ENCODE data around the gene PEAK1. TPM values are rescaled to one million over a fixed set of nuclear protein-coding genes. Genes with fewer than 3 reads are reported as not detected.

The PEAK1 gene
- total RNA-seq, 2 experiments from 2014 or later = 6.0 to 10.8 TPM

DNA sequence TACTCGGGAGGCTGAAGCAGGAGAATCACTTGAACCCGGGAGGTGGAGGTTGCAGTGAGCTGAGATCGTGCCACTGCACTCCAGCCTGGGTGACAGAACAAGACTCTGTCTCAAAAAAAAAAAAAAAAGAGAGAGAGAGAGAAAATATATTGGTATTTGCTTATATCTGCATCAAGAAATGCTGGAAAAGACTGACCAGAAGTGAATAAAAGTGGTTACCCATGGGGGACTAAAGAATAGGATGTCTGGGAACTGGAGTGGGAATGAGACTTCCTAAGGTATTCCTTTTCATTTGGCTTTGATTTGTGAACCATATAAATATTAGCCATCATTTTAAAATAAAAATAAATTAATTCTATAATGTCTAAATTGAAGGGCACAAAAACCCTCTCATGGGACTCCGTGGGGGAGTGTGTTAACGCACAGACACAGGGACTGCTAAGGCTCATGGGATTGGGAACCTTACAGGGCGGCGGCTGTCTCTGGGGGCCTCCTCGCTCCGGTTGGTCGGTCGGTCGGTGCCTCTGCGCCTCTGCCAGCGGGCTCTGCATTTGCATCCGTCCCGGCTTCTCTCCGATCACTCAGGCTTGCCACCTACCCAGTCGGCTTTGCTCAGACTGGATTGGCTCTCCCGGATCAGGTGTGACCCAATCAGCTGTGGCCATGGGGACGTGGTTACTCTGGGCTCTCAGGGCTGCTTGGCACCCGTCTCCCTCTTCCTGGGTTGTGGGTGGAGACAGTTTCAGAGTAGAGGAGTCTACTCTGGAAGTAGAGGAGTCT is 336.3 kb downstream of the PEAK1 start:
- no peaks in the 10 kb centered on the region for H3K9me3 ChIP-seq (ENCODE audit: low read length)
- H3K27ac ChIP-seq (ENCODE audit: low read depth, low read length, poor library complexity, severe bottlenecking) = peak overlapping the region; percentile 4
- H2AFZ ChIP-seq (ENCODE audit: low read length) = peak overlapping the region; percentile 90
- H3K4me2 ChIP-seq (ENCODE audit: low read length) = peak overlapping the region; percentile 67
- POLR2A ChIA-PET = no interaction called here
- no peaks in the 10 kb centered on the region for H3K9me2 ChIP-seq (ENCODE audit: insufficient read depth, low read length)
- no peak for TF ChIP-seq EZH2phosphoT487 (IDR thresholded peaks at IDR 0.05; ENCODE audit: borderline replicate concordance, low read depth, low read length)
- no peak for TF ChIP-seq CTCF (conservative IDR thresholded peaks at IDR 0.05; ENCODE audit: low read length)
- intact Hi-C loops (cut with micrococcal nuclease; ENCODE audit: unreplicated experiment) = no loop called here
- no peaks in the 10 kb centered on the region for H3K36me3 ChIP-seq (ENCODE audit: insufficient read depth, low read length)
- H3K4me1 ChIP-seq (ENCODE audit: insufficient read depth, low read length, poor library complexity, severe bottlenecking) = peaks cover 17% of the 10 kb centered on the region
- H3K4me3 ChIP-seq (ENCODE audit: low read depth, low read length, poor library complexity, severe bottlenecking) = peak overlapping the region; percentile 48
- BruUV-seq (replicated peaks) = no TSS peak
- H3K79me2 ChIP-seq (ENCODE audit: insufficient read depth, low read depth, low read length) = no peaks in the 10 kb centered on the region
- H4K20me1 ChIP-seq (ENCODE audit: insufficient read depth, low read length) = no peaks in the 10 kb centered on the region
- CTCF ChIA-PET (ENCODE audit: unreplicated experiment) = interaction anchor here (0.5 kb wide), 1 partner anchor 14 kb away, joined by 3 read pairs; no protein-coding TSS in a partner anchor
- DNase-seq (ENCODE audit: low spot score) = peak; percentile 87

DNA sequence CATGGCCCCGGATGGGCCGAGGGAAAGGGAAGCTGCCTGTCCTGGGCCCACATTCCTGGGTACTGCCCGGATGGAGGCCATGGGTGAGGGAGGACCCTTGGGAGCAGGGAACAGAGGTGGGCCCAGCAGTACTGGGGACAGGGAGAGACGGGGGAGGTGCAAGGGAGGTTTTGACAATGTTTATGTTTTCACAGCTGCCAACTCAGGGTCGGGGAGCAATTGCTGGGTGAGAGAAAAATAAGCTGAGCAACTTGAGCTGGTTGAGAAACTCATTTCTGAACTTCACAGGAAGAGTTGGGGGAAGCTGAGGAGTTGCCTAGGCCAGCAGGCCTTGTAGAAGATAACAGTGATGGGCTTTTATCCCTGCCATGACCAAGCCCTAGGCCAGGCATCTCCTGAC is 337.9 kb downstream of the PEAK1 start:
- Histone ChIP-seq H3K4me3 (ENCODE audit: low read depth, low read length, poor library complexity, severe bottlenecking) (no peak overlapping the region), H3K4me2 (ENCODE audit: low read length) (no peak overlapping the region), H3K9me2 (ENCODE audit: insufficient read depth, low read length) (no peaks in the 10 kb centered on the region), H4K20me1 (ENCODE audit: insufficient read depth, low read length) (no peaks in the 10 kb centered on the region), H3K4me1 (ENCODE audit: insufficient read depth, low read length, poor library complexity, severe bottlenecking) (peaks cover 17% of the 10 kb centered on the region), H2AFZ (ENCODE audit: low read length) (no peak overlapping the region), H3K27ac (ENCODE audit: low read depth, low read length, poor library complexity, severe bottlenecking) (no peak overlapping the region), H3K36me3 (ENCODE audit: insufficient read depth, low read length) (no peaks in the 10 kb centered on the region), H3K79me2 (ENCODE audit: insufficient read depth, low read depth, low read length) (no peaks in the 10 kb centered on the region), H3K9me3 (ENCODE audit: low read length) (no peaks in the 10 kb centered on the region)
- DNase-seq (ENCODE audit: low spot score) = no peak
- TF ChIP-seq EZH2phosphoT487 (IDR thresholded peaks at IDR 0.05; ENCODE audit: borderline replicate concordance, low read depth, low read length) = no peak
- no peak for TF ChIP-seq CTCF (conservative IDR thresholded peaks at IDR 0.05; ENCODE audit: low read length)
- intact Hi-C loops (cut with micrococcal nuclease; ENCODE audit: unreplicated experiment) = no loop called here
- BruUV-seq (replicated peaks) = no TSS peak
- ChIA-PET POLR2A (no interaction called here), CTCF (ENCODE audit: unreplicated experiment) (no interaction called here)

DNA sequence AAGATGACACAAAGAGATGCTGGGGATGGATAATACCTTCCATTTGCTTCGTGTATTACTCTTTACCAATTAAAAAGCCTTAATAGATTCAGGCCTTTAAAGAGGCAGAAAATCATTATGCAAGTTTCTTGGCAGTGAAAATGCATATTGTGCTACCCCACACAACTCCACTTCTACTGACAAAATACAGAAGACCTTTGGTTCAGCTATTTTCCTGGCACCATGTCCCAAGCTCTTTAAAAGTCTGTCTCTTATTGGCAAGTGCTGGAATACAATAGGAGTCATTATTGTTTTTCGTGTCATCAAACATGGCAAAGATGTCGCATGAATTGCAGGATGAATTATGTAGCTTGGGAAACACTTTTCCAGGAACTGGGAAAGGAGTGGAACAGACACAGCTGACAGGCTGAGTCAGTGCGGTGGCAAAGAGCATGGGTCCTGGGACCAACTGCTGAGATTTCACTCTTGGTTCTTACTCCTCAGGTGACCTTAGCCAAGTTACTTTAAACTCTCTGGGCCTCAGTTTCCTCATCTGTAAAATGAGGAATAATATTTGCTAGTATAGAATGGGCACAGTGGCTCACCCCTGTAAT is 343.5 kb downstream of the PEAK1 start:
- no peaks in the 10 kb centered on the region for H3K36me3 ChIP-seq (ENCODE audit: insufficient read depth, low read length)
- H3K4me1 ChIP-seq (ENCODE audit: insufficient read depth, low read length, poor library complexity, severe bottlenecking) = peaks cover 2% of the 10 kb centered on the region
- no peaks in the 10 kb centered on the region for H4K20me1 ChIP-seq (ENCODE audit: insufficient read depth, low read length)
- no peaks in the 10 kb centered on the region for H3K79me2 ChIP-seq (ENCODE audit: insufficient read depth, low read depth, low read length)
- no peak overlapping the region for H3K4me3 ChIP-seq (ENCODE audit: low read depth, low read length, poor library complexity, severe bottlenecking)
- intact Hi-C loops (cut with micrococcal nuclease; ENCODE audit: unreplicated experiment) = no loop called here
- no peak for DNase-seq (ENCODE audit: low spot score)
- BruUV-seq (replicated peaks) = no TSS peak
- H3K4me2 ChIP-seq (ENCODE audit: low read length) = no peak overlapping the region
- TF ChIP-seq CTCF (conservative IDR thresholded peaks at IDR 0.05; ENCODE audit: low read length) (no peak), EZH2phosphoT487 (IDR thresholded peaks at IDR 0.05; ENCODE audit: borderline replicate concordance, low read depth, low read length) (no peak)
- no peak overlapping the region for H3K27ac ChIP-seq (ENCODE audit: low read depth, low read length, poor library complexity, severe bottlenecking)
- ChIA-PET POLR2A (no interaction called here), CTCF (ENCODE audit: unreplicated experiment) (no interaction called here)
- no peak overlapping the region for H2AFZ ChIP-seq (ENCODE audit: low read length)
- no peaks in the 10 kb centered on the region for H3K9me3 ChIP-seq (ENCODE audit: low read length)
- H3K9me2 ChIP-seq (ENCODE audit: insufficient read depth, low read length) = no peaks in the 10 kb centered on the region

Measured in OCI-LY7 (cell line).